NOMO-1 treated with dmso at 0.1 percent for 144 hours (cell line): Measurements from ENCODE around the gene CEP112.
"Not testable (repeated sequence)": the region's sequence is repeated elsewhere in the genome, so short reads cannot be mapped to it uniquely, and the experiment has no call there.

Source experiments
- DNase-seq: peaks from one replicate; lab custom pipeline; 2025; ENCODE audit not compliant: unreplicated experiment; lab: John Stamatoyannopoulos, UW

Gene CEP112

DNA sequence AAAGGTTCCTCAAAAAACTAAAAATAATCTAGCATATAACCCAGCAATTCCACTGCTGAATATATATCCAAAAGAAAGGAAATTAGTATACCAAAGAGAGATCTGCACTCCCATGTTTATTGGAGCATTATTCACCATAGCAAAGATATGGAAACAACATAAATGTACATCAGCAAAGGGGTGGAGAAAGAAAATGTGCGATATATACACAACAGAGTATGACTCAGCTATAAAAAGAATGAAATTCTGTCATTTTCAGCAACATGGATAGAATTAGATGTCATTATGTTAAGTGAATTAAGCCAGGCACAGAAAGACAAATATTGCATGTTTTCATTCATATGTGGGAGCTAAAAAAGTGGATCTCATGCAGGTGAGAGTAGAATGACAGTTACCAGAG, 350.8 kb downstream of the CEP112 start:
- DNase-seq = no peak

DNA sequence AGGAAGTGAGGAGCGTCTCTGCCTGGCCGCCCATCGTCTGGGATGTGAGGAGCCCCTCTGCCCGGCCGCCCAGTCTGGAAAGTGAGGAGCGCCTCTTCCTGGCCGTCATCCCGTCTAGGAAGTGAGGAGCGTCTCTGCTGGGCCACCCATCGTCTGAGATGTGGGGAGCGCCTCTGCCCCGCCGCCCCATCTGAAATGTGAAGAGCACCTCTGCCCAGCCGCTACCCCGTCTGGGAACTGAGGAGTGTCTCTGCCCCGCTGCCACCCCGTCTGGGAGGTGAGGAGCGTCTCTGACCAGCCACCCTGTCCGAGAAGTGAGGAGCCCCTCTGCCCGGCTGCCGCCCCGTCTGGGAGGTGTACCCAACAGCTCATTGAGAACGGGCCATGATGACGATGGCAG, 354.7 kb downstream of the CEP112 start:
- DNase-seq = not testable (repeated sequence)

DNA sequence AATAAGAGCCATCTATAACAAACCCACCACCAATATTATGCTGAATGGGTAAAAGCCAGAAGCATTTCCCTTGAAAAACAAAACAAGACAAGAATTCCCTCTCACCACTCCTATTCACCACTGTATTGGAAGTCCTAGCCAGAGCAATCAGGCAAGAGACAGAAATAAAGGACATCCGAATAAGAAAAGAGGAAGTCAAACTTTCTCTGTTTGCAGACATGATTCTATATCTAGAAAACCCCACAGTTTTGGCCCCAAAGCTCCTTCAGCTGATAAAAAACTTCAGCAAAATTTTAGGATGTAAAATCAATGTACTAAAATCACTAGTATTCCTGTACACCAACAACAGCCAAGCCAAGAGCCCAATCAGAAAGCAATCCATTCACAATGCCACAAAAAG, 358.7 kb downstream of the CEP112 start:
- DNase-seq = no peak

DNA sequence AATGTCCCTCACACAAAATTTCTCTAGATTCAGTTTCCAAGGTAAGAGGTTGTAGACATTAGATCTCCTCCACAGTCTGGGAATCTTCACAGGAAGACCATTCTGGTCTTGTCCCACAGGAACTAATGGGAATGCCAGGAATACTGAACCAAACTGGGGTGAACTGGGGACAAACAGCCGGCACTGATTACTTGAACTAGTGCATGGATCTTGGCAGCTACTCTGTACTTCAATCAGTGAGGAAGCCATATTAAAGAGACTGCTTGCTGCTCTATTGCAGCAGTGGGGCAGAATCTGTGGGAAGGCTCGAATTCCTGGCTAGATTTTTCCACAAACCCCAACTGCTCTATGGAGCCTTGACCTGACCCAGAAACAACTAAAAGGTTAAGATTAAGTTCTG, 361.6 kb downstream of the CEP112 start:
- DNase-seq = no peak

DNA sequence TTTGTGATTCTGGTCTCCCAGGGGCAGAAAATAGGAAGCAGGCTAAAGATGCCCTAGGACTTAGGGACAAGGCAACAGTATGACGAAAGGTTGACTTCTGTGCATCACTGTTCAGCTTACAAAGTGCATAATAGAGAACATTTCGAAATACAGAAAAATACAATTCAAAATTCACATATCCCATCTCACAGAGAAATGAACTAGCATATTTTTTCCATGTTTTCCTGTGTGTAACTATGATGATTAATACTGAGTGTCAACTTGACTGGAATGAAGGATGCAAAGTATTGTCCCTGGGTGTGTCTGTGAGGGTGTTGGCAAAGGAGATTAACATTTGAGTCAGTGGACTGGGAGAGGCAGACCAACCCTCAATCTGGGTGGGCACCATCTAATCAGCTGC, 365.4 kb downstream of the CEP112 start:
- not testable (repeated sequence) for DNase-seq

DNA sequence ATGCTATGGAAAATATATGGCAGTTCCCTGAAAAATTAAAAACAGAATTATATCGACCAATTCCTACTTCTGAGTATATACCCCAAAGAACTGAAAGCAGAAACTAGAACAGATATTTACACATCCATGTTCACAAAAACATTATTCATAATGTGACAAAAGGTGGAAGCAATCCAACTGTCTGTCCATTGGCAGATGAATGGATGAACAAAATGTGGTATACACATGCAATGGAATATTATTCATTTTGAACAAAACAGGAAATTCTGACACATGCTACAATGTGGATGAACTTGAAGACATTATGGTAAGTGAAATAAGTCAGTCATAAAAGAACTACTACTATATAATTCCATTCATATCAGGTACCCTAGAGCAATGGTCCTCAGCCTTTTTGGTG, 367.0 kb downstream of the CEP112 start:
- no peak for DNase-seq

DNA sequence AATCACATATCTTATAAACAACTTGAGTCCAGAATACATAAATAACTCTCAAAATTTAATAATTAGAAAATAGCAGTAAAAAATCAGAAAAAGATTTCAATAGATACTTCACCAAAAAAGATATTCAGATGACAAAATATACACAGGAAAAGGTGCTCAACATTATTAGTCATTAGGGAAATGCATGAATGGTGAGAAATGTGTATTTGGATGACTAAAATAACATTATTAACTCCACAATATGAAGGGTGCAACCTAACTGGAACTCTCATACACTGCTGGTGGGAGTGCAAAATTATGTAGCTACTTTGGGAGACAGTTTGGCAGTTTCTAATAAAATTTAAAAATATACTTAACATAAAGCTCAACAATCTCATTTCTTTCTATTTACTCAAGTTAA, 368.2 kb downstream of the CEP112 start:
- no peak for DNase-seq

DNA sequence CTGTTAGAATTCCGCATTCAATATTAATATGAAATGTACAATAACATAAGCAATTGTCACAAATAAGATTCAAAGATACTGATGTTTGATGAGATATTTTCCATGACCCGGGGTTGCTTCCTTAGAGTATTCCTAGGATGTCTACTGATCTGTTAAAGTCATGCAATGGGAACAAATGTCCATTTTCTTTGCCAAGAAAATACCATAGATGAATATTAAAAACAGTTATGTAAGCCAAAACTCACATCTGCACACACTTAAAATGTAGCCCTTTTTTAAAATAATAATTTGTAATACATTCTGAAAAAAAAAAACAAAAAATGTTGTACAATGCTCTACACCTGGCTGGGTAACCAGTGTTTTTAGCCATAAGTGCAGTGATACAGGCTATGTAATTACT, 371.1 kb downstream of the CEP112 start:
- no peak for DNase-seq

DNA sequence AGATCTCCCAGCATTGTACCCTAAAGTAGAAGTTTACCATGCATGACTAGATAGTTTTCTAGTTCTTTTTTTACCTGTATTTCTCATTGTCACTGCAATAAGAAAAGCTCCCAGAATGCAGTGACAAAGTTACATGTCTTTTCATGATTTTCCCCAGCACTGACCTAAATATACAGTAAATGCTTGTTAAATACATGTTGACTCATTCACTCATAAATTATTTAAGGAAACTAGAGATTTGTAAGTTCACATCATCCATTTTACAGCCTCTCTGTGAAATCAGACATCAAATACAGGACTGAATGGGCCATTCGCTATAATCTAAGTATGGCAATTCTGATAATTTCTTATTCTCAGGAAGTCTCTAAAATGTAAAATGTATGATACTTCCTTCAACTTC, 371.6 kb downstream of the CEP112 start:
- no peak for DNase-seq

DNA sequence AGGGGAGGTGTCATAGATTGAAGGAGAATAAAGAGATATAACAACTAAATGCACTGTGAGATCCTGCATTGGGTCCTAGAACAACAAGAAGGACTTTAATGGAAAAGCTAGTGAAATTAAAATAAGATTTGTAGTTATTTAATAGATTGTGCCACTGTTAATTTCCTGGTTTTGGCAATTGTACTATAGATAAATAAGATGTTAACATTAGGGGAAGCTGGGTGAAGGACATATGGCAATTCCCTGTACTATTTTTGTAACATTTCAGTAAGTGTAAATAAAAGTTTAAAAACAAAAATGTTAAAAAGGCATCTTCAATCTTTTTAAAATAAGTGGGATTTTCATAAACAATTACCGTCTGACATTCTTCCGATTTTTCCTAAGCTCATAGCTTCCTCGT, 372.1 kb downstream of the CEP112 start:
- no peak for DNase-seq

DNA sequence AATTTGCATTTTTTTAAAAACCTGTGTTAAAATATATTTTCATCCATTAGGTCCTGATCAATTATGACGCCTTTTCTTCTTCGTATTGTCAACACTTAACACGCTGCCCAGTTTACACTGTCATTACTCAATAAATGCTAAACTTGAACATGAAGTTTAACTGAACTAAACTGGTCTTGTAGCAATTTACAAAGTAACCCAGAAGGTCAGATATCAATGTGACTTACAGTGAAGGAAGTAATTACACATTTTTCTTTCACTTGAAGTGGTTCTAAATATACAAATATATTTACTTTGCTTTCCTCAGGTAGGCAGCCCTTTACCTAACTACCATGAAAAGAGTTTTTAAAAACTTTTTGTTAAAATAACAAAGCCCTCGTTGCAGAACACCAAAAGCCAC, 374.0 kb downstream of the CEP112 start:
- DNase-seq = no peak

DNA sequence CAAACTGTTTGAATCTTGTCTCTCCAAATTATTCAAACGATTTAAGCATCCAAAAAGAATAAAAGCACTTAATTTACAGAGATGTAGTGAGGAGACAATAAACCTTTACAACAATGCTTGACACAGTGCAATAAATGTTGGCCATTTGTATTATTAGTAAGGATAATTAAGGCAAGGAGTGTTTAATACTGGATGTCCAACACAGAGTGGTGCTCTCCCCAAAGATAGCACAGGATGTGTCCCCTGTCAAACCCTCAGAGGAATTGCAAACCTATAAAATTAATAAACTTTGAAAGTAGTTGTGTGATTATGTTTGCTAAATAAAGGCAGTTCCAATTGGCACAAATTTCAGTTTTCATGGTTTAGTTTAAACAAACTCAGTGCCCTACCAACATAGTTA, 377.5 kb downstream of the CEP112 start:
- no peak for DNase-seq

DNA sequence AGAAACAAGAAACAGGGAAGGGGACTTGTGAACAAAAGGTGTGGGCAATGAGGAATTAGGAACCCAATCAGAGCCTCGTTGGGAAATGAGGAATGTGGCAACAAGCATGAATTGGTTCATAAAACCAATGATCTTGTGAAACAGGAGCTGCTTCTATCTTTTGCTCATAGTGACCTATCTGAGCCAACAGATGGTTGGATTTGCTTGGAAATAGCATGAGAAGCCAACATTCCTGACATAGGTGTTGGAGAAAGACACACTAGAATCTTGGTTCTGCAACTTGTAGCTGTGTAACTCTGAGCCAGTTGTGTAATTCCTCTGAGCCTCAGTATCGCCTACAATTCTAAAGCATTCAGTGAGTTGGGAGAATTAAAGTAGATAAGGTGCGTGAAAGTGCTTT, 378.6 kb downstream of the CEP112 start:
- DNase-seq = no peak

DNA sequence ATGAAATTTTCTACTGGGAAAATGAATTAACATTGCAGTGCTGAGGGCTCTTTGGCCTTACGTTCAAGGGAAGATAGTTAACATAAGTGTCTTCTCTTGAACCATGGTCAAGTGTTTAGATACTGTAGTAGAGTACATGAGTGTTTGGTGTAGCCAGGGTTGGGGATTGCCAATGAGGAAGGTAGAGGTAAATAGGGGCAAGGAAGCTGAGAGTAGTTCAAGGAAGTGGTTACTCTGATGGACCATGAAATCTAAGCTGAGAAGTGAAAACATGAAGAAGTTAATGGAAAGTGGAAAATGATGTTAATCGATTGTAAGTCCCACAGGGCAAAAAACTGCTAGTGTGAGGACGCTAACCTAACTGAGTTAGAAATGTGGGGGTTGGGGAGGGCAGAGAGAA, 380.9 kb downstream of the CEP112 start:
- DNase-seq = no peak

DNA sequence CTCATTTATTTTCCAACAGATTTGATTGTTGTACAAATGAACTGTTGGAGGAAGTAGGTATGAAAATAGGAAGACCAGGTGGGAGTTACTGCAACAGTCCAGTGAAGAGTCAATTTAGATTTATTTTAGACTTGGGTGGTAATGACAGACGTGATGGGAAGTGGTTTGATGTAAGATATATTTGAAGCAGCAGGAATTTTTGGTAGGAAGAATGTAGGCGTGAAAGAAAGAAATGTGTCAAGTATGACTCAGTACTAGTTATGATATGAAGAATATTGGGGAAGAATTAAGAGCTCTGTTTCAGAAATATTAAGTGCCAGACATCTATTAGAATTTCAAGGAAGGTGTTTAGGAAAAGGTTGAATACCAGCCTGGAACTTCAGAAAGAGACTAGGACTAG, 382.6 kb downstream of the CEP112 start:
- DNase-seq = no peak

DNA sequence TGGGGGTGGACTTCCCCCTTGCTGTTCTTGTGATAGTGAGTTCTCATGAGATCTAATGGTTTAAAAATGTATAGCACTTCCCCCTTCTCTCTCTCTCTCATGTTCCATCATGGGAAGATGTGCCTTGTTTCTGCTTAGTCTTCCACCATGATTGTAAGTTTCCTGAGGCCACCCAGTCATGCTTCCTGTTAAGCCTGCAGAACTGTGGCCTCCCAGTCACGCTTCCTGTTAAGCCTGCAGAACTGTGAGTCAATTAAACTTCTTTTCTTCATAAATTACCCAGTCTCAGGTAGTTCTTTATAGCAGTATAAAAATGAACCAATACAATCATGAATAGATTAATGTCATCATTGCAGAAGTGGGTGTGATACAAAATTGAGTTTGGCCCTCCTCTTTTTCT, 383.4 kb downstream of the CEP112 start:
- DNase-seq = not testable (repeated sequence)

DNA sequence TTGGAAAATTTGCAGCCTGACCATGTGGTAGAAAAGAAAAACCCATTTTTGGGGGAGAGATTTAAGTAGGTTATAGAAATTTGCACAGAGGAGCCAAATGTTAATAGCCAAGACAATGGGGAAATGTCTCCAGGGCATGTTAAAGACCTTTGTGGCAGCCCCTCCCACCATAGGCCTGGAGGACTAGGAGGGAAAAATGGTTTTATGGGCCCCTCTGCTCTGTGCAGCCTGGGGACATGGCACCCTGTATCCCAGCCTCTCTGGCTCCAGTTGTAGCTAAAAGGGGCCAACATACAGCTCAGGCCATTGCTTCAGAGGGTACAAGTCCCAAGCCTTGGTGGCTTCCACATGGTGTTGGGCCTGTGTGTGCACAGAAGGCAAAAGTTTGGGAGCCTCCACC, 384.6 kb downstream of the CEP112 start:
- no peak for DNase-seq

DNA sequence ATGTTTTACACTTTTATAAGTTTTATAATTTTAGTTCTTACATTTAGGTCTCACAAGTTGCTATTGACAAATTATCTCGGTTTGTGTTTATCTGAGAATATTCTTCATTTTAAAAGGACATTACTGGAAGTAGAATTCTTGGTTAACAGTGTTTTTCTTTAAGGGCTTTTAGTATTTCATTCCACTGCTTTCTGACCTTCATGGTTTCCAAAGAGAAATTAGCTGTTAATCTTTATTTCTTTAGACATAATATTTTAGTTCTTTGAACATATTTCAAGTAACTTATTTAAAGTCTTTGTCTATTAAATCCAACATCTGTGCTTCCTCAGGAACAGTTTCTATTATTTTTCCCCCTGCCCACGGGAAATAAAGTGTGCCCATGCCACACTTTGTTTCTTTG, 390.4 kb downstream of the CEP112 start:
- DNase-seq = no peak

DNA sequence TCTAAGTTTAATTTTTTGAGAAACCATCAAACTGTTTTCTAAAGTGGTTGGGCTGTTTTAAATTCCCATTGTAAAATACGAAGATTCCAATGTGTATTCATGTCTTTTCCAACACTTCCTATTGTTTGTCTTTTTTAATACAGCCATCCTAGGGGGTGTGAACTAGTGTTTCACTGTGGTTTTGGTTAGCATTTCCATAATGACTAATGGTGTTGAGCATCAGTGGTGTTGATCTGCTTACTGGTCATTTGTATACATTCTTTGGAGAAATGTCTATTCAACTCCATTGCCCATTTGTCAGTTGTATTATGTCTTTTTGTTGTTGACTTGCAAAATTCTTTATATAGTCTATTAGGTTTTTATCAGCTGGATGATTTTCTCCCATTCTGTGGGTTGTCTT, 391.3 kb downstream of the CEP112 start:
- no peak for DNase-seq

DNA sequence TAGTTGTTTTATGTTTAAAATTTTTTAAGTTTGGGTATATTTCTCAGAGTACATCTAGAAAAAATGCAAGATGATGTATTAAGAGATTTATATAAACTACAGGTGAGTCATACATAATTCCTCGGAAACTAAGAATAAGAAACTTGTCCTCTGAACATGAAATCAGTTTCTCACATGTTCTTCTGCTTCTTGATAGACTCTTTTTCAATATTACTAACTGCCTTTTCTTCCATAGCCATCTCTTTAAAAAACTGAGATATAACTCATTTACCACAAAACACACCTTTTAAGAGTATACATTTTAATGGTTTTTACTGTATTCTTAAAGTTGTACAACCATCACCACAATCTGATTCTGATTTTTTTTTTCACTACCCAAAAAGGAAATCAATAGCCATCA, 392.1 kb downstream of the CEP112 start:
- DNase-seq = no peak

DNA sequence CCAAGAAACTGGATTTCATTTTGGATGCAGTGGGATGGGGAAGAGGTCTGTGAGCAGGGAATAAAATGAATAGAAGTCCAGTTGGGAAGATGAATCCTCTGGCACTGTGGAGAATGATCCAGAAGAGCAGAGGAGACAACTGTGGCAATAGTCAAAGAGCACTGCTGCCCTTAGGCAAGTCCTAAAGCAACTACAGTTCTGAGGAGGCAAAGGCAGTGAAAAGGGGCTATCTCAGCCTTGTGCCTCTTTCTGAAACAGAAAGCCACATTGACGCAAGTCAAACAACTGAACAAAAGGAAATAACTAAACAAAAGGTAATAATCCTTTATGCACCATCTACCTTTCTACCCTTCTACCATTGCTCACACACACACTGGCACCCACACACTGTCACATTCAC, 392.5 kb downstream of the CEP112 start:
- DNase-seq = no peak

DNA sequence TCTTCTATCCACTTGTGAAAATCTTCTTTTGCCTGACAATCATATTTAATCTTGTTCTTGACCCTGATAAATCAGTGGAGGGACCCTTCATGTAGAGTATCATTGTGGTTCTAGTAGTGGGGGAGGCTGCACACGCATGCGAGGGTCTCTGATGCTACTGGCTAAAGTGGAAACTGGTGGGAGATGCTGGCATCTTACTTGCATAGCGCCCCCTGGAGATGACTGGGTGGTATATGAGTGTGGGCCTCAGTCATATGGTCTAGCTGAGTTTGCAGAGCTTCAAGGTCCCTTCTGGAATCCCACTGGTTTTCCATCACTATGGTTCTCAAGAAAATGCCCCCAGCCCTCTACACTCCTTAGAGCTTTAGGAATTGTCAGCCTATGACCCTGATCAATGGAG, 394.1 kb downstream of the CEP112 start:
- DNase-seq = no peak

DNA sequence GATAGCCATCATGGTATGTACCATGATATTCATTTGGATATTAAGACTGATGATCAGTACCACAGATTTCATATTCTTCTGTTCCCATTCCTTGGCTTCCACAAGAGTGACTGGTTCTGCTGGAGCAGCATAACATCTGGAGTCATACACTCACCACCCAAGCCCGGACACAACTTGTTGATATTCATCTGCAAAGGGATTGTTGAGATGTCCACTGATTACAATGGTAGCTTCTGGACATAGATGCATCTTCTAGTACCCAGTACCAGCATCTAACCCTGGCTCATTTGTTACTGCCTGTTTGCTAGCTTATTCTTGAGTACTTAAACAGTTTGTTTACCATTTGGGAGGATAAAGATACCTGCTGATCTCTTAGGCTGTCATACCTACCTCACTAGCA, 394.8 kb downstream of the CEP112 start:
- DNase-seq = no peak

DNA sequence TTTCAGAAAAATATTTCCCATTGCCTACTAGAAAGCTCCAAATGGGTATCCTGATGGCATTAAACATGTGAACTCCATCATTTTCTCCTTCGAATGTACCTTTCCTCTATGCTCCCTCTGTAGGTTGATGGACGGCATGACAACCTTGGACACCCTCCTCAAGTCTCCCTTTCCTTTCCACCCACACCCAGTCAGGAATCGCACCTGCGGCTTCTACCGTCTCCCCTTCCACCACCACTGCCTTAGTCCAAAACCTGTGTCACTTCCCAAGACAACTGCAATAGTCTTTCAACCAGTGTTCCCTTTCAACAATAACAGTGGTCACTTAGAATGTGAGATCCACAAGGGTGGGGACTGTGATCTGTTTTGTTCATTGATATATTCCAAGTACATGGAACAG, 397.4 kb downstream of the CEP112 start:
- no peak for DNase-seq
